ENCODE results near the gene PLCE1. TPM values are rescaled to one million over a fixed set of nuclear protein-coding genes. Genes with fewer than 3 reads are reported as not detected.

The PLCE1 gene
- total RNA-seq, 2 donors from 2014 or later: 3.9 to 5.3 TPM

DNA sequence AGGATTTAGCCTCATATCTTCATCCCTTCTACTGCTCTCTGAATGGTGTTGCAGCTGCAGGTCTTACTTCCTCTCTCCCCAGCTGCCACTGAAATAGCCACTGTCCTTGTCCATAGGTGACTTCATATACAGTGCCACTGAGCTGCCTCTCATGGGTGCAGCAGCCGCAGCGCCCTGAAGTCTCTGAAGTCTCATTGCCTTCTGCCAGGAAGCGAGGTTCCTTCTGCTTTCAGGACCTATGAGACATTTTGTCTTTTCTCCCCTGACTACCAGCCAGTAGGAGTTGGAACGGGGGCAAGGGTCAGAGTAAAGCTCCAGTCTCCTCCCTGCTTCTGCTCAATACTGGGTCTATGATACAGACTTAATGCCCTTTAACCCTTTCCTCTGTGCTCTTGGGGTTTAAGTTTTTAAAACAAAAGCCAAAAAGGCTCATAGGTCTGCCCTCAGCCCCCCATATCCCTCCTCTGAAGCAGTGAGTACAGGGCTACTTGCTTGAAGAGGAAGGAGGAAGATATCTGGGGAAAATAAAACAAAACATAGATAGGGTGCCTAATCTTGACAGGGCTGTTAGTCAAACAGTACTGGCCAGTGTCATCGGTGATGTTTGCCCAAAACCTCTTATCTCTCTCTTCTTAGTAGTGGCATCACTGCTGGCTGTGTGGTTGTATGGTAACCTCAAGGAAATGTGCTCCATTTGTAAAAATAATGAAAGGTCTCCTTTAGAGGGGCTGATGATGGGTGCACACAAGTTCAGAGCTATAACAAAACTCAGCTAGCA is 7.1 kb downstream of the PLCE1 start:
- Histone ChIP-seq H3K27ac (no peak overlapping the region), H3K36me3 (replicated peaks in 1 of 2; ENCODE audit: insufficient read depth in 1 of 2, low read depth in 2 of 2) (no peaks in the 10 kb centered on the region), H3K4me1 (peaks cover 16% of the 10 kb centered on the region), H3K9me3 (no peaks in the 10 kb centered on the region), H3K4me3 (no peak overlapping the region), H3K27me3 (no peaks in the 10 kb centered on the region)
- WGBS, 2 donors: 77 to 79% methylated on average over 5 of the region's 5 CpGs
- ATAC-seq: no peak
- TF ChIP-seq, protein P1, sequence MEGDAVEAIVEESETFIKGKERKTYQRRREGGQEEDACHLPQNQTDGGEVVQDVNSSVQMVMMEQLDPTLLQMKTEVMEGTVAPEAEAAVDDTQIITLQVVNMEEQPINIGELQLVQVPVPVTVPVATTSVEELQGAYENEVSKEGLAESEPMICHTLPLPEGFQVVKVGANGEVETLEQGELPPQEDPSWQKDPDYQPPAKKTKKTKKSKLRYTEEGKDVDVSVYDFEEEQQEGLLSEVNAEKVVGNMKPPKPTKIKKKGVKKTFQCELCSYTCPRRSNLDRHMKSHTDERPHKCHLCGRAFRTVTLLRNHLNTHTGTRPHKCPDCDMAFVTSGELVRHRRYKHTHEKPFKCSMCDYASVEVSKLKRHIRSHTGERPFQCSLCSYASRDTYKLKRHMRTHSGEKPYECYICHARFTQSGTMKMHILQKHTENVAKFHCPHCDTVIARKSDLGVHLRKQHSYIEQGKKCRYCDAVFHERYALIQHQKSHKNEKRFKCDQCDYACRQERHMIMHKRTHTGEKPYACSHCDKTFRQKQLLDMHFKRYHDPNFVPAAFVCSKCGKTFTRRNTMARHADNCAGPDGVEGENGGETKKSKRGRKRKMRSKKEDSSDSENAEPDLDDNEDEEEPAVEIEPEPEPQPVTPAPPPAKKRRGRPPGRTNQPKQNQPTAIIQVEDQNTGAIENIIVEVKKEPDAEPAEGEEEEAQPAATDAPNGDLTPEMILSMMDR (IDR thresholded peaks at IDR 0.05): no peak
- TF ChIP-seq POLR2A (IDR thresholded peaks at IDR 0.05): no peak
- no peak for DNase-seq
- intact Hi-C loops (cut with DNase I): no loop called here

DNA sequence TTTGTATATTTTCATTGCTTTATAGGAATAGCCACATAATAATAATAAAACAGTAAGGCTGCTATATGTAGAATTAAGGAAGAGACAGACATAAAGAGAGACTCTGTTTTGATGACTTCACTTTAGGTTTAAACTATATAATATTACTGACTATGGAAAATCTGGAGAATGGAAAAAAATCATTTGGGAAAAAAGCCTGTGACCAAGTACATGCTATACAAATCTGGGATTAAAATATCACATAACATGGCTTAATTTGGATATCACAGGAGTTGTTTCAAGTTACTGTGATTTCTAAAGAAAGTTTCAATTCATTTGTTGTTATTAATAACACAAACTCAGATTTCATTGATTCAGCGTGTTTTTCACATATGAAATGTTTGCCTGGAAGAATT is 7.7 kb downstream of the PLCE1 start:
- Histone ChIP-seq H3K4me1 (peaks cover 16% of the 10 kb centered on the region), H3K4me3 (no peak overlapping the region), H3K27ac (no peak overlapping the region), H3K36me3 (replicated peaks in 1 of 2; ENCODE audit: insufficient read depth in 1 of 2, low read depth in 2 of 2) (no peaks in the 10 kb centered on the region), H3K27me3 (no peaks in the 10 kb centered on the region), H3K9me3 (no peaks in the 10 kb centered on the region)
- ATAC-seq (no peak), DNase-seq (no peak)
- 93 to 96% methylated on average over 1 of the region's 1 CpG for WGBS, 2 donors
- TF ChIP-seq, protein P1 (IDR thresholded peaks at IDR 0.05): no peak
- no peak for TF ChIP-seq POLR2A (IDR thresholded peaks at IDR 0.05)
- intact Hi-C loops (cut with DNase I): no loop called here

DNA sequence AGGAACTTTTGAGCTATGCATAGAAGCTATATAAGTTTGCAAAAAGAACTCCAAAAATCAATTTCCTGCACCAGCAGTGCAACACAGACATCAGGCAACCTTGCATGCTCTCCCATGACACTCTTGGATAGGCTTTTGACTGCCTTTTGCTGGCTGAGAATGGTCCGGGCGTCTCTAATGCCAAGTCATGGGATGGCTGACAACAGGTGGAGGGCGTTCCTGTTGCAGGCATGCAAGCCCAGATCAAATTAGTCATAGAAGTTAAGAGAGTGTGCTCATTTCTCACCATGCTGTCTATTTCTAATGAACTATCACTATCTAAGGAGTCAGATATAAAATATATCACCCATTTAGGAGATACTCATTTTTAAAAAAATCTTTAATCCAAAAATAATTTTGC is 8.4 kb downstream of the PLCE1 start:
- H3K27ac ChIP-seq: no peak overlapping the region
- no peak overlapping the region for H3K4me3 ChIP-seq
- DNase-seq (no peak), ATAC-seq (no peak)
- TF ChIP-seq, protein P1 (IDR thresholded peaks at IDR 0.05): no peak
- no peak for TF ChIP-seq POLR2A (IDR thresholded peaks at IDR 0.05)
- peaks cover 23% of the 10 kb centered on the region for H3K4me1 ChIP-seq
- no peaks in the 10 kb centered on the region for H3K36me3 ChIP-seq (replicated peaks in 1 of 2; ENCODE audit: insufficient read depth in 1 of 2, low read depth in 2 of 2)
- WGBS, 2 donors: 78% methylated on average over 3 of the region's 3 CpGs
- H3K27me3 ChIP-seq: no peaks in the 10 kb centered on the region
- no peaks in the 10 kb centered on the region for H3K9me3 ChIP-seq
- intact Hi-C loops (cut with DNase I): no loop called here

DNA sequence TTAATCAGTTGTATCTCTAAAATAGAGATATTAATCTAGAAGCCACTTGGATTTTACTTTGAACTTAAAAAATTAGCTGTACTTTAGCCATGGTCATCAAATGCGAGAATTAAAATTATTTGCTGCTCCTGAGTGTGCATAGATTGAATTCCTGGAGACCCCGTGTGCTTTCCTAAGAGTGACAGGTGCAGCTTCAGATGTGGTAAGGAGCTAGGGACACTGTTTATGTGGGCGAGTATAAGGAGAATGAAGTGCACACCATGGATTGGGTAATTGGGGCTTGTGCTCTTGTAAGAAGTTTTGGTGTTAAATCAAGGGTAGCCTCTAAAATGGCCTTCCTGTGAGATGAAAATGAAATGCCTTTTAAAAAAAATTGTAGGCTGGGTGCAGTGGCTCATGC is 9.8 kb downstream of the PLCE1 start:
- 84 to 92% methylated on average over 3 of the region's 3 CpGs for whole genome bisulfite sequencing, 2 donors
- Histone ChIP-seq H3K36me3 (replicated peaks in 1 of 2; ENCODE audit: insufficient read depth in 1 of 2, low read depth in 2 of 2) (no peaks in the 10 kb centered on the region), H3K27ac (no peak overlapping the region), H3K9me3 (no peaks in the 10 kb centered on the region), H3K4me3 (no peak overlapping the region), H3K27me3 (no peaks in the 10 kb centered on the region), H3K4me1 (peaks cover 36% of the 10 kb centered on the region)
- ATAC-seq: no peak
- TF ChIP-seq POLR2A (IDR thresholded peaks at IDR 0.05): no peak
- TF ChIP-seq, protein P1 (IDR thresholded peaks at IDR 0.05): no peak
- DNase-seq: no peak
- intact Hi-C loops (cut with DNase I): no loop called here

DNA sequence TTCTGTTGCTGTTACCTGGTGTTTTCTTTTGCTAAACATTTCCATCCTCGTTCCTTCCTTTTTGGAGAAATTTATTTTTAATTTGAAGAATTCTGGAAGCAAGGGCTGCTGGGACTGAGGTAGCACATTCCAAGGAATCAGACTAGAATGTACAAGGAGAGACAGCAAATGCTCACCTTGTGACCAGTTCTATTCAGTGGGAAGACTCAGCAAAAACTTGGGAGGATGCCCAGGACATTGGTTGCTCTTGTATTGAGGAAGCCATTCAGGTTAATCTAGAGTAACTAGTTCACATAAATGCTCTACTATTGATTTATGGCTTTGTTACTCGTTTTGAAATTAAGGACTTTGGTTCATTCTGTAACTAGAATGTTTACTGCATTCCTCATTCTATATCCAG is 11.3 kb downstream of the PLCE1 start:
- Histone ChIP-seq H3K4me1 (peaks cover 32% of the 10 kb centered on the region), H3K4me3 (no peak overlapping the region), H3K27me3 (no peaks in the 10 kb centered on the region), H3K9me3 (no peaks in the 10 kb centered on the region), H3K27ac (no peak overlapping the region), H3K36me3 (replicated peaks in 1 of 2; ENCODE audit: insufficient read depth in 1 of 2, low read depth in 2 of 2) (no peaks in the 10 kb centered on the region)
- TF ChIP-seq, protein P1 (IDR thresholded peaks at IDR 0.05): no peak
- no peak for TF ChIP-seq POLR2A (IDR thresholded peaks at IDR 0.05)
- peak in 1 of 4 donors; percentile 30 for DNase-seq
- intact Hi-C loops (cut with DNase I): no loop called here
- ATAC-seq: no peak
- 36 to 47% methylated on average over 2 of the region's 2 CpGs for WGBS, 2 donors
